ENCODE results near the gene DRC1.
A peak's percentile ranks its signal among the peaks of the same experiment; 100 is the strongest.

Gene DRC1

DNA sequence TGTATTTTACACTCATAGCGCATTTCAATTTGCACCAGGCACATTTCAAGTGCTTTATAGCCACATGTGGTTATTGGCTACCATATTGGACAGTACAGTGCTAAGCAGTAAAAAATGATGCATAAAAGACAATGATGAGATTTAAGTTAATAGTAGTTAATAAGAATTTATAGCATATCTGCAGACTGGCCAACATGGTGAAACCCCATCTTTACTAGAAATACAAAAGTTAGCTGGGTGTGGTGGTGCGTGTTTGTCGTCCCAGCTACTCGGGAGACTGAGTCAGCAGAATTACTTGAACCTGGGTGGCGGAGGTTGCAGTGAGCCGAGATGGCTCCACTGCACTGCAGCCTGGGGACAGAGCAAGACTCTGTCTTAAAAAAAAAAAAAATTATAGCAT lies 9.7 kb downstream of the DRC1 start:
- H3K4me3 ChIP-seq (ENCODE audit: control insufficient read depth, low read depth, low read length) = no peak overlapping the region
- TF ChIP-seq, protein P1, sequence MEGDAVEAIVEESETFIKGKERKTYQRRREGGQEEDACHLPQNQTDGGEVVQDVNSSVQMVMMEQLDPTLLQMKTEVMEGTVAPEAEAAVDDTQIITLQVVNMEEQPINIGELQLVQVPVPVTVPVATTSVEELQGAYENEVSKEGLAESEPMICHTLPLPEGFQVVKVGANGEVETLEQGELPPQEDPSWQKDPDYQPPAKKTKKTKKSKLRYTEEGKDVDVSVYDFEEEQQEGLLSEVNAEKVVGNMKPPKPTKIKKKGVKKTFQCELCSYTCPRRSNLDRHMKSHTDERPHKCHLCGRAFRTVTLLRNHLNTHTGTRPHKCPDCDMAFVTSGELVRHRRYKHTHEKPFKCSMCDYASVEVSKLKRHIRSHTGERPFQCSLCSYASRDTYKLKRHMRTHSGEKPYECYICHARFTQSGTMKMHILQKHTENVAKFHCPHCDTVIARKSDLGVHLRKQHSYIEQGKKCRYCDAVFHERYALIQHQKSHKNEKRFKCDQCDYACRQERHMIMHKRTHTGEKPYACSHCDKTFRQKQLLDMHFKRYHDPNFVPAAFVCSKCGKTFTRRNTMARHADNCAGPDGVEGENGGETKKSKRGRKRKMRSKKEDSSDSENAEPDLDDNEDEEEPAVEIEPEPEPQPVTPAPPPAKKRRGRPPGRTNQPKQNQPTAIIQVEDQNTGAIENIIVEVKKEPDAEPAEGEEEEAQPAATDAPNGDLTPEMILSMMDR (conservative IDR thresholded peaks at IDR 0.05; ENCODE audit: control insufficient read depth, insufficient read depth, low read depth, low read length) = no peak
- DNase-seq (ENCODE audit: low read depth) = no peak

DNA sequence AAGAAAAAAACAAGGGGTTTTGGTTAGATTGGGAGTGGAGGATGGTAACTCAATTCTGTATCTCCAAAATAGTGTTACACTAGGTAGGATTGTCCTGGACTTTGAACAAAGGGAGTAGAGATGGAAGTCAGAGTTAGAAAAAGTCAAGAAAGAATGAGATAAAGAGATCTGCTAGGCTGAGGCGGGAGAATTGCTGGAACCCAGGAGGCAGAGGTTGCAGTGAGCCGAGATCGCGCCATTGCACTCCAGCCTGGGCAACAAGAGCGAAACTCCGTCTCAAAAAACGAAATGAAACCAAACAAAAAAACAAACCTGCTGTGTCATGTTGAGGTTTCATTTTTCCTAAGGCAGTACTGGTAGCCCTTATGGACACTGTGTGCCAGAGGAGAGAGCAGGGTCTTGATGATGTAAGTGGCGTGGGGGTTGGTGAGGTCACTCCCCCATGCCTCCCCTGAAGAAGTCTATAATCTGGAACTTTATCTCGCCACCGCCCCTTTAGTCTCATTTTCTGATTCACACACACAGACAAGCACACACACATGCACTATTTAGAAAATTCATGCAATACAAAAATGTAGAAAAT lies 10.5 kb downstream of the DRC1 start:
- peak; percentile 11 for DNase-seq (ENCODE audit: low read depth)
- H3K4me3 ChIP-seq (ENCODE audit: control insufficient read depth, low read depth, low read length) = no peak overlapping the region
- TF ChIP-seq, protein P1 (conservative IDR thresholded peaks at IDR 0.05; ENCODE audit: control insufficient read depth, insufficient read depth, low read depth, low read length) = no peak

DNA sequence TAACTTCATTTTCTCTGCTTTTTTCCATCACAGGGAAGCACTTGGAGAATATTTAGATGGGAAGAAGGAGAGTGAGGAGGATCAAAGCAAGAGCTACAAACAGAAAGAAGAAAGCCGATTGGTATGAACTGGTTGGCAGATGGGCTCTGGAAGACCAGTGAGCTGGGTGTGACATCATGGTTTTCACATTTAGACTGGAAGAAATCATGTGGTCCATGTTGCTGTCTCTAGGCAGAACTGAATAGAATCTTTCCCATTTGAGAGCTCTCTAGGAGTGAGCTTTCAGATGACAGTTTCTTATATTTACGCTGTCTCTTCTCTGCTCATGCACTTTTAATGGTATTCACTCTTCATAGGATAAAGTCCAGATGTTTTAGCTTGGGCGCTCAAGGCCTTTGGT lies 12.6 kb downstream of the DRC1 start:
- TF ChIP-seq, protein P1 (conservative IDR thresholded peaks at IDR 0.05; ENCODE audit: control insufficient read depth, insufficient read depth, low read depth, low read length) = no peak
- H3K4me3 ChIP-seq (ENCODE audit: control insufficient read depth, low read depth, low read length) = no peak overlapping the region
- peak; percentile 19 for DNase-seq (ENCODE audit: low read depth)

DNA sequence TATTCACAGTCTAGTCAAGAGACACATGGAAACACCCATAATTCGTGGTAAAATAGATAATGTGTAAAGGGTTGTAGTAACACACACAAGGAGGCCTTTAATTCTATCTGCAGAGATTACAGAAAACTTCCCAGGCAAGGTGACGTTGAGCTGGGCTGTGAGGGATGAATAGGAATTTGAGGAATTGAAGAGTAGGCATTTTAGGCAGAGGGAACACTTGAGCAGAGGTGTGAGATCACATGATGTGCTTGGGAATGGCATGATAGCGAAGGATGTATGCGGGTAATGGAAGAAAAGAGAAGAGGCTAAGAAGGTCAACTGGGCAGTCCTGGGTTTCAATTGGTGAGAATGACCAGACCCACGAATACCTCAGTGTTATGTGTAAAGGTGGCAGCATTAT lies 20.2 kb downstream of the DRC1 start:
- H3K4me3 ChIP-seq (ENCODE audit: control insufficient read depth, low read depth, low read length) = no peak overlapping the region
- DNase-seq (ENCODE audit: low read depth) = no peak
- TF ChIP-seq, protein P1 (conservative IDR thresholded peaks at IDR 0.05; ENCODE audit: control insufficient read depth, insufficient read depth, low read depth, low read length) = no peak

DNA sequence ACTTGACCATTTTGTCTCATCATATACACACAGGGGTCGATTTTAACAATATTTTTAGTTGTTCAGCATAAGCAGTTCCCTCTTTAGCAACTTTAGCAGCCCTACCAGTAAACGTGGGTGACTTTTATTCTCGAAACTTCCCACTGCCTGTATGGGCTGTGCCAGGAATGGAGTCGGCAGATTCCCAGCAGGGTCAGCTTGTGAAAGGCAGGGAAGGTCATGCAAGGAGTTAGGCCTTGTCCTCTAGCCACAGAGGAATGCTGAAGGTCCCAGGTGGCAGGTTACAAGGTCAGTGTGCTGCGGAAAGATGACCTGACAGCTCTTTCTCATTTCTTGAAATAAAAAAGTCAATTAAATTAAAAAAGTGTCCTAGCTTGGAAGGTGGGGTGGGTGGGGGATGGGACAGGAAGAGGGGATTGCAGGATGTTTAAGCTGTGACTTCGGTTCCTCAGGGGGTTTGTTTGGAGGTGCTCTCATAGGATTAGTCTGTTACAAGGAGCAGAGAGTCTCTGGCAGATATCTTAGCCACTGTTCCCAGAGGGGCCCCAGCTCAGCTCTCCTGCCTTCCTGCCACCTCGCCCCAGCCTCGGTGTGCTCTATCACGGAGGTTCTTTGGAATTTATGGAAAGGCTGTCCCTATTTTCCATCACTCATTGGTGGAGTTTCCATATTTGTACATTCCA lies 21.4 kb downstream of the DRC1 start:
- no peak overlapping the region for H3K4me3 ChIP-seq (ENCODE audit: control insufficient read depth, low read depth, low read length)
- no peak for DNase-seq (ENCODE audit: low read depth)
- TF ChIP-seq, protein P1 (conservative IDR thresholded peaks at IDR 0.05; ENCODE audit: control insufficient read depth, insufficient read depth, low read depth, low read length) = no peak

DNA sequence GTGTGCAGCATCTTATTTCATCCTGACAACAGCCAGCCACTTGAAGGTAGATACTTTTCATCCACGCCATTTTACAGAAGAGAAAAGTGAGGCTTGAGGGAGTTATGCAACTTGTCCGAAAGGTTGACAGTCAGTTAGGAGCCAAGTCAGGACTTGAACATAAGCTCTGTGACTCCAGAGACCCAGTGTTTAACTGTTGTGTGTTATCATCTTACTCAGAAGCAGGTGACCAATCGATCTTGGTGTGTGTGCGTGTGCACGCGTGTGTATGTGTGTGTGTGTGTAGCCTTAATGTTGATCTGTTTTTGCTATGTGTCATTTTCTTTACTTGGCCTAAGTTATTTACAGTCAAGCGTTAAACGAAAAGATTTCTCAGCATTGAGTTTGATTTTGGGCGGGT lies 22.0 kb downstream of the DRC1 start:
- TF ChIP-seq, protein P1 (conservative IDR thresholded peaks at IDR 0.05; ENCODE audit: control insufficient read depth, insufficient read depth, low read depth, low read length) = no peak
- no peak for DNase-seq (ENCODE audit: low read depth)
- H3K4me3 ChIP-seq (ENCODE audit: control insufficient read depth, low read depth, low read length) = no peak overlapping the region
